IPS-20b (cell line): ENCODE results near the gene SP100.
"Not testable (repeated sequence)": the region's sequence is repeated elsewhere in the genome, so short reads cannot be mapped to it uniquely, and the experiment has no call there.

Experiments used
- H3K27ac ChIP-seq: one replicate; pipeline ENCODE4 v1.5.1; 2013; ENCODE audit warnings: low read length
- H3K27me3 ChIP-seq: 2 replicates; pipeline ENCODE4 v1.6.1; 2013; ENCODE audit warnings: mild to moderate bottlenecking, low read length, inconsistent platforms; ENCODE audit not compliant: insufficient read depth
- H3K36me3 ChIP-seq: 2 replicates; pipeline ENCODE4 v1.6.1; 2013; ENCODE audit warnings: low read depth, mild to moderate bottlenecking, inconsistent platforms, low read length, moderate library complexity; ENCODE audit not compliant: insufficient read depth
- H3K4me1 ChIP-seq: 2 replicates; pipeline ENCODE4 v1.6.1; 2013; ENCODE audit warnings: mild to moderate bottlenecking, control low read depth, inconsistent platforms, low read length, moderate library complexity; ENCODE audit not compliant: insufficient read depth
- H3K4me3 ChIP-seq: 2 replicates; pipeline ENCODE4 v1.5.1; 2013; ENCODE audit warnings: mild to moderate bottlenecking, low read length, inconsistent platforms
- H3K9ac ChIP-seq: 2 replicates; pipeline ENCODE4 v1.6.1; 2013; ENCODE audit warnings: low read depth, mild to moderate bottlenecking, inconsistent platforms, low read length, moderate library complexity
- H3K9me3 ChIP-seq: 2 replicates; pipeline ENCODE4 v1.6.1; 2013; ENCODE audit warnings: mild to moderate bottlenecking, low read depth, low read length, inconsistent platforms; ENCODE audit not compliant: insufficient read depth

SP100 gene

DNA sequence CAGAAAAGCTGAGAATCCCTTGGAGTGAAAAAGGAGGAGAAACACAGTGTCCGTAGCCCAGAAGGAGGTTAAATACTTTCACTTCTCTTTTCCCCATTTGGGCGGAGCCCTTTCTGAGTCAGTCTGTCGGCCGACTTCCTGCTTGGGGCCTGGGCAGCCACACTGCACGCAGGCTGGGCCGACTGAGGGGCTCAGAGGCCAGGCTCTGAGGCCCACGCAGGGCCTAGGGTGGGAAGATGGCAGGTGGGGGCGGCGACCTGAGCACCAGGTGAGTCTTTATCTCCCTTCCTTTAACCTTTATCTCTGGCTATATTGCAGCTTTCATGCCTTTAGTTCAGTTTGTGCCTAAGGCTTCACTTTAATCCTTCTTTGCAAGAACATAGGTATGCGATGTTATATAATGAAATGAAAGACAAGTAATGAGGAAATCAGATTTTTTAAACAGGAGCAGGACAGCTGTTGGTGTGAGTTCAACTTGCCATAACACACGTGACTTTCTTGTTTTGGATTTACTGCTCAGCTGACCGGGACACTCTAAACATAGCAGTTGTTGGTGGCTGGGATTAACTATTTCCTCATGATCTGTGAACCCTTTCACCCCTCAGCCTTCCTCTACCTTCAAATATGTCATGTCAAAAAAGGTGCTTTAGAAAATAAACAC lies at the start of gene SP100:
TSS of gene SP100 (plus strand) at position 141 of the 661 bp plus-strand sequence. CDS start at position 237, 96 bp downstream.
- H3K27me3 ChIP-seq = peaks cover 21% of the 10 kb centered on the region
- H3K9me3 ChIP-seq = no peaks in the 10 kb centered on the region
- no peak within 1 kb of the TSS for H3K9ac ChIP-seq
- H3K27ac ChIP-seq = no peak within 1 kb of the TSS
- no peak within 1 kb of the TSS for H3K4me3 ChIP-seq
- H3K4me1 ChIP-seq = no peaks in the 10 kb centered on the region; the same call in 1 of the 2 replicates
- H3K36me3 ChIP-seq = no peaks in the 10 kb centered on the region

DNA sequence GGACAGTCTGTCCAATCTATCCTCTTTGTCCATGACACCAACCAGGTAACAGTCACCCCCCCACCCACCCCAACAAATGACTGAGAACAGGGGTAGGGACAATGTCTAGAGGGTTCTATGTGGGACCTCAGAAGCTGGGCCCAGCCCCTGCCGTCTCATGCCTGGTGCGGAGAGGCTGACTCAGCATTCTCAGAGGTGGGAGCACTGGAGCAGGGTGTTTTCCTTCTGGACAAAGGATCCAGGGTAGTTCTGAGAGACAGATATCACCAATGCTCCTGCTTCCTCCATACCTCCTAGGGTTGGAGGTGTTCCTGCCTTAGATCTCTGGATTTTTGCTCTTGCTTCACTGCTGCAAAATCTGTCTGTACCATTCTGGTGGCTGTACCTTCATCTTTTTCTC lies 33.9 kb upstream of the SP100 start:
- H3K4me3 ChIP-seq = no peak overlapping the region
- H3K9me3 ChIP-seq = no peaks in the 10 kb centered on the region
- H3K36me3 ChIP-seq = no peaks in the 10 kb centered on the region
- no peaks in the 10 kb centered on the region for H3K4me1 ChIP-seq
- no peak overlapping the region for H3K9ac ChIP-seq
- H3K27ac ChIP-seq = no peak overlapping the region
- H3K27me3 ChIP-seq = no peaks in the 10 kb centered on the region

DNA sequence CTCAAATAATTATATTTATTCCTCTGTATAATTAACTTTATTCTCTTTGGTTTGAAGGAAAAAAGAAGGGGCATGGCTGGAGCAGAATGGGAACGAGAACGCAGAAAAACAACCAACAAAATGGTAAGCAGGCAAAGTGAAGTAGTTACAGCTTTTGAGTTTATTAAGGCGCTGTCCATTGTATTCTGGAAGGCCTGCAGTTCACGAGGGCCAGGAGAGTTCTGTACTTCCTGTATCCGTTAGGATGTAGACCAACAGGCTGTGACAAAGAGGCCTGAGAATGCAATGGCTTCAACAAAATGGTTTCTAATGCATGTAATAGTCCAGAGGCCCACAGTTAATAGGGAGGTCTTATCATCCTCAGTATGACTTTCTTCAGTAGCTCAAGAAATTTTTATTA lies 32.5 kb upstream of the SP100 start:
- Histone ChIP-seq H3K9me3 (no peaks in the 10 kb centered on the region), H3K36me3 (no peaks in the 10 kb centered on the region), H3K27me3 (no peaks in the 10 kb centered on the region), H3K9ac (no peak overlapping the region), H3K4me1 (no peaks in the 10 kb centered on the region), H3K27ac (no peak overlapping the region), H3K4me3 (no peak overlapping the region)

DNA sequence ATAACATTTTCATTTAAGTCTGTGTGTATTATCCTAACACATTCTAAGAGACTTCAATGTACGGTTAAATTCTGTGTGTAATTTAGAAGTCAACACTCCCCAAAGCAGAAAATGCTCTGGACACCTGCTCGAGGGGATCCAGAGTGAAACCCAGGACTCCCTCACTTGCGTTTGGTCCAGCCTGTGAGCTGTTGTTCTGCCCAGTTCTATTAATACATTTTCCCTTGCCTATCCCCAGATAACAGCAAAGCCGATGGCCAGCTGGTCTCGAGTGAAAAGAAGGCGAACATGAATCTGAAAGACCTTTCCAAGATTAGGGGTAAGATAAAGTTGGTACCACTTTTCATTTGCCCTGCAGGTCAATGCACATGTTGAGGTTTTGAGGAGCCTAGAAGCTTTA lies 31.0 kb upstream of the SP100 start:
- H3K9ac ChIP-seq = no peak overlapping the region
- no peaks in the 10 kb centered on the region for H3K9me3 ChIP-seq
- H3K27ac ChIP-seq = no peak overlapping the region
- H3K27me3 ChIP-seq = no peaks in the 10 kb centered on the region
- H3K4me3 ChIP-seq = no peak overlapping the region
- H3K36me3 ChIP-seq = no peaks in the 10 kb centered on the region
- H3K4me1 ChIP-seq = no peaks in the 10 kb centered on the region

DNA sequence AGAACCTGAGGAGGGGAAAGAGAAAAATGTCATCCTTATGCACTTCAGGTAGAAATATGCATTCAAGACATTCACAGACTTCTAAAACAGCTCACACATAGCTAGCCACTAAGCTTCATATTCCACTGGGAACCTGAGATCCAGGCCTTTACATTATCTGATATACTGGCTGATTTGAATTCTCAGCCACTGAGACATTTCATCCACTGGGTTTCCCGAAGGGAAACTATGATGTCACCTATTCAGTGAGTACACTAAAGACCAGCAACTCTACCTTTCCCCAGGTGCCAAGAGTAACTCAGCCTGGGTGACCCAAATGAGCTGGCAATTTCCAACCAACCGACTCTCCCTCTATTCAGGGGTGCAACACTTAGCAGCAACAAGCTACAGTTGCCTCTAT lies 21.7 kb upstream of the SP100 start:
- H3K4me3 ChIP-seq = no peak overlapping the region
- H3K4me1 ChIP-seq = no peaks in the 10 kb centered on the region
- H3K9me3 ChIP-seq = no peaks in the 10 kb centered on the region
- no peaks in the 10 kb centered on the region for H3K36me3 ChIP-seq
- H3K27ac ChIP-seq = no peak overlapping the region
- no peaks in the 10 kb centered on the region for H3K27me3 ChIP-seq
- H3K9ac ChIP-seq = no peak overlapping the region

DNA sequence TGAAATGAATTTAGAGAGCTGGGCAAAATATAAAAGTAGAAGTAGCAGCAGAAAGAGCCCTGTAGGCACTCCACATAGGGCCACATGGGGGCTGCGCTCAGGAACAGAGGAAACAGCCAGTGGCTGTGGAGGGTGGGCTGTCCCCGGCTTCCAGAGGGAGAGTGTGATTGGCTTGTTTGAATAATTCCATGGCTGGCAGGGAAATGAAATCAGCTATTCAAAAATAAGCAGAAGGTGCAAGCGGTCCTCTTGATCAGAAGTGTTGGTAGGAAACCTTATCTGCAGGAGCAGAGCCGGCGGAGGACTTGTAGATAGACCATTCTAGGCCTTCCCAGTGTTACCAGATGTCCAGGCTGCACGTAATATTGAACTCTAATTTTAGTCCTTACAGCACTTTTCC lies 17.3 kb upstream of the SP100 start:
- H3K27ac ChIP-seq = not testable (repeated sequence)

DNA sequence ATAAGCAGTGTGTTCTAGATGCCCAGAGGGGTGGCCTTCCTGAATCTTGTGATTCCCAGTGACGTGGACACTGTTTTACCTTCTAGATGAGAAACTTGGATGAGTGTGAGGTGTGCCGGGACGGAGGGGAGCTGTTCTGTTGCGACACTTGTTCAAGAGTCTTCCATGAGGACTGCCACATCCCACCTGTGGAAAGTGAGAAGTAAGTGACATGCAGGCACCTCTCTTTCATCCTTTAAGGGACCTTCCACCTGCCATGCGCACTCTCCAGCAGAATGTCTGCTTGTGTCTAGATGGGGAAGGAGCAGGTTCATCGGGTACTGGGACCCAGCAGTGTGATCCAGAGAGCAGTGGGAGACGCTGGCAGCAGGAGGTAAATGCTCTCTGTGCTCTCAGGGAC lies 16.0 kb upstream of the SP100 start:
- Histone ChIP-seq H3K4me3 (no peak overlapping the region), H3K36me3 (no peaks in the 10 kb centered on the region), H3K27ac (no peak overlapping the region), H3K27me3 (no peaks in the 10 kb centered on the region), H3K9me3 (no peaks in the 10 kb centered on the region), H3K4me1 (no peaks in the 10 kb centered on the region), H3K9ac (no peak overlapping the region)

More for the DNA sequence above, 17.3 kb upstream of the SP100 start:
- H3K4me1 ChIP-seq, H3K27me3 ChIP-seq, H3K9ac ChIP-seq, H3K36me3 ChIP-seq, H3K9me3 ChIP-seq, H3K4me3 ChIP-seq: not testable (repeated sequence)

DNA sequence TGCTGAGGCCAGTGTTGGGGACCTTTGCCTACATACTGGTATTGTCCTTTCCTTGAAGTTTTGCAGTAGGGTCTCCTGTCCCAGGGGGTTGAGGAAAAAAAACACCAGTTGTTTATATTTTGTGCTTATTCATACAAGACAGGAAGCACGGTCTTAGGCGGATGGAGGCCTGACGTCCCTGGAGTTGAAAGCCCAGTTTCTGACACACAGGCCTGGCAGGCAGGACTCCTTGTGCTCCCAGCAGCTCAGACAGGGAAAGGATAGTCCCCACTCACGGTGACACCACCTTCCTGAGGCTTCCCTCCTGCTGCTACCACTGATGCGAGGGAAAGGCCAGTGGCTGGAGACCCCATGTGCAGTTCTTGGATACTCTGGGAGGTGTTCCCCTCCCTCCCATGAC lies 15.5 kb upstream of the SP100 start:
- H3K4me3 ChIP-seq = no peak overlapping the region
- no peaks in the 10 kb centered on the region for H3K9me3 ChIP-seq
- no peak overlapping the region for H3K27ac ChIP-seq
- no peaks in the 10 kb centered on the region for H3K4me1 ChIP-seq
- H3K9ac ChIP-seq = no peak overlapping the region
- H3K27me3 ChIP-seq = no peaks in the 10 kb centered on the region
- H3K36me3 ChIP-seq = no peaks in the 10 kb centered on the region

DNA sequence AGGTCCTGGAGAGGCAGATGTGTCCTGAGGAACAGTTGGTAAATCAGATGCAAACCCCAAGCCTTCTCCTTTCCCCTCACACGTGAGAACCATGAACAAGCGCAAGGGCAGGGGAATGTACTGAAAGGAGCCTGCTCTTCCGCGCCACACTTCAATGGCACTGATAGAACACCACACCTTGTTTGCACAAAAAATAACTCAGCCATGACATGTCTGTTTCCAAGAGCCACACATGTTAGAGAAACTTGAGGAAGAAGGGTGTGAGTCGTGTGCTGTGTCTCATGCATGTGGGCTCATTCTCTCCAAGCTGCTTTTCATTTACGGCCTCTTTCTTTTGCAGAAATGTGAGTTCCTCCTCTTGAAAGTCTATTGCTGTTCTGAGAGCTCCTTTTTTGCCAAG lies 15.0 kb upstream of the SP100 start:
- not testable (repeated sequence) for H3K4me3 ChIP-seq, H3K36me3 ChIP-seq, H3K27me3 ChIP-seq, H3K27ac ChIP-seq, H3K9ac ChIP-seq, H3K4me1 ChIP-seq, H3K9me3 ChIP-seq

DNA sequence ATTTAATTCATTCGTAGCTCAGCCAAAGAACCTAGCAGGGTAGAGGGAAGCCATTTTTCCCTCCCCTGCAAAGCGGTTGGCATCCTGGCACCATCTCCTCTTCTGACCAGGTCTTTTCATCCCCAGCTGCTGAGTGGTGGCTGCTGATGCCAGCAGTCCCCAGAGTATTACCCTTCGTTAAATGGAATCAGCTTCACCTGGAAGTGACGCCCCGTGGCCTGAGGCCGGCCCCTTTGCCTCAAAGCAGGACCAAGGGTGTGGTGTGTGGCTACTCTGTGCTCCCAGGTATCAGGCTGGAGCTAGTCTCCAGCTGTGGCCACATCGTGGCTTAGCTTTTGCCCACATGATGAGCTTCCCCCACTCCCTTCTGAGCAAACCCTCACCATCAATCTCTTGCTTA lies 12.3 kb upstream of the SP100 start:
- no peaks in the 10 kb centered on the region for H3K36me3 ChIP-seq
- no peak overlapping the region for H3K9ac ChIP-seq
- no peaks in the 10 kb centered on the region for H3K4me1 ChIP-seq
- no peak overlapping the region for H3K27ac ChIP-seq
- H3K4me3 ChIP-seq = no peak overlapping the region
- no peaks in the 10 kb centered on the region; the same call in 1 of the 2 replicates for H3K27me3 ChIP-seq
- no peaks in the 10 kb centered on the region for H3K9me3 ChIP-seq

DNA sequence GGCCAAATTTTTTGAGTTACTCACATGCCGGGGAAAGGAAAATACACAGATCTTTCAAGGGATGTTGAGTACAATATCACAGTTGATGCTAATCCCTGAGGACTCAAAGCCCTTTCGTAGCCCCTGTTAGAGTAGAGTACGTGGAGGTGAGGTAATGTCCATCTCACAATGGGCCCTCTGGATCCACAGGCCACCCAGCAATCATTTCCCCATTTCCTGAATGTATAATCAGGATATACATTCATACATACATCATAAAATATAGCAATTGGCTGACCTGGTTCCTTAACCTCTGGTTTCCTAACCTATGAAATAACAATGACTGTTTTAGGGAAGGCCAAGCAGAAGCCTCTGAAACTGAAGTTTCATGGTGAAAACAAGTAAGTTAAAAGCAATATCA lies 10.2 kb upstream of the SP100 start:
- H3K36me3 ChIP-seq = no peaks in the 10 kb centered on the region
- no peak overlapping the region for H3K4me3 ChIP-seq
- no peaks in the 10 kb centered on the region for H3K9me3 ChIP-seq
- no peak overlapping the region for H3K27ac ChIP-seq
- no peaks in the 10 kb centered on the region for H3K4me1 ChIP-seq
- H3K9ac ChIP-seq = no peak overlapping the region
- H3K27me3 ChIP-seq = peaks cover 12% of the 10 kb centered on the region

DNA sequence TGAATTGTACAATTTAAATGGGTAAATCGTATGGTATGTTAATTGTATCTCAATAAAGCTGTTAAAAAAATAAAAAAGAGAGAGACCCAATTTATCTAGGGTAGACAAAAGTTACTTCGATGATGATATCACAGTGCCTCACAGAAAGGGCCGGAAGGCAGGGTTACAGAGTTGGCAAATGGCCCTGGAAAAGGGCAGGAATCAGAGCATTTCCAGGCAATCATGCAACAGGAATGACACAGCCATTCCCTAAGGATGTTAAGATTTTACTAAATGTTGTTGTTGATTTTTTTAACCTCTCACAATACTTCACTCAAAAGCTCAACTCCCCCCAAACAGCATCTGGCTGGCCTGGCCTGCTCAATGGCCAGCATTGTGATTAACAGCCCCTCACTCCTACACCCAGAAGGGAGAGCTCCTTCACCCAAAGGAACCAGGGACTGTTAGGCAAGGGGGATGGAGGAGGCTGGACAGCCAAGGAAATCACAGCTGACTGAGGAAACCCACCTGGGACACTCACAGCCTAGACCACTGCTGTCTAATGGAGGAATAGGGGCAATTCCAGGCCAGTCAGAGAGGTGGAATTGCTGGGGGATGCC lies 7.7 kb upstream of the SP100 start:
- no peaks in the 10 kb centered on the region; the same call in 1 of the 2 replicates for H3K4me1 ChIP-seq
- peaks cover 36% of the 10 kb centered on the region for H3K27me3 ChIP-seq
- no peak overlapping the region for H3K9ac ChIP-seq
- H3K36me3 ChIP-seq = no peaks in the 10 kb centered on the region
- no peaks in the 10 kb centered on the region for H3K9me3 ChIP-seq
- no peak overlapping the region for H3K27ac ChIP-seq
- no peak overlapping the region for H3K4me3 ChIP-seq
